ENCODE data around the gene SPTAN1.
A peak's percentile ranks its signal among the peaks of the same experiment; 100 is the strongest.

Gene SPTAN1

GRCh38 chr9:128607642-128608350 is 55.4 kb downstream of the SPTAN1 start:
- peak; percentile 25 for DNase-seq (ENCODE audit: low read depth)

GRCh38 chr9:128610897-128611296 is 58.5 kb downstream of the SPTAN1 start:
- no peak for DNase-seq (ENCODE audit: low read depth)

- no peak for DNase-seq (ENCODE audit: low read depth)
Observed at GRCh38 chr9:128611600-128612394, 59.4 kb downstream of the SPTAN1 start.

GRCh38 chr9:128614728-128615127 is 62.3 kb downstream of the SPTAN1 start:
- no peak for DNase-seq (ENCODE audit: low read depth)

GRCh38 chr9:128615571-128615970 is 63.2 kb downstream of the SPTAN1 start:
- no peak for DNase-seq (ENCODE audit: low read depth)

GRCh38 chr9:128617943-128618342 is 65.6 kb downstream of the SPTAN1 start:
- DNase-seq (ENCODE audit: low read depth), result no peak

GRCh38 chr9:128619127-128619526 is 66.7 kb downstream of the SPTAN1 start:
- DNase-seq (ENCODE audit: low read depth), result no peak

GRCh38 chr9:128619779-128620178 is 67.4 kb downstream of the SPTAN1 start:
- no peak for DNase-seq (ENCODE audit: low read depth)

- DNase-seq (ENCODE audit: low read depth), result no peak
Observed at GRCh38 chr9:128621730-128622455, 69.5 kb downstream of the SPTAN1 start.

- DNase-seq (ENCODE audit: low read depth), result no peak
Observed at GRCh38 chr9:128624566-128624965, 72.2 kb downstream of the SPTAN1 start.

- no peak for DNase-seq (ENCODE audit: low read depth)
Observed at GRCh38 chr9:128625391-128626146, 73.2 kb downstream of the SPTAN1 start.

- no peak for DNase-seq (ENCODE audit: low read depth)
Observed at GRCh38 chr9:128626181-128626580, 73.8 kb downstream of the SPTAN1 start.

GRCh38 chr9:128627127-128627715 is 74.8 kb downstream of the SPTAN1 start:
- no peak for DNase-seq (ENCODE audit: low read depth)

GRCh38 chr9:128627906-128628305 is 75.5 kb downstream of the SPTAN1 start:
- no peak for DNase-seq (ENCODE audit: low read depth)

- no peak for DNase-seq (ENCODE audit: low read depth)
Observed at GRCh38 chr9:128628471-128629048, 76.2 kb downstream of the SPTAN1 start.

- no peak for DNase-seq (ENCODE audit: low read depth)
Observed at GRCh38 chr9:128629136-128629535, 76.7 kb downstream of the SPTAN1 start.

GRCh38 chr9:128629852-128630545 is 77.6 kb downstream of the SPTAN1 start:
- DNase-seq (ENCODE audit: low read depth), result no peak

- no peak for DNase-seq (ENCODE audit: low read depth)
Observed at GRCh38 chr9:128631636-128632035, 79.2 kb downstream of the SPTAN1 start.

GRCh38 chr9:128632066-128632465 is 79.7 kb downstream of the SPTAN1 start:
- DNase-seq (ENCODE audit: low read depth), result no peak

GRCh38 chr9:128632486-128632885 is 80.1 kb downstream of the SPTAN1 start:
- no peak for DNase-seq (ENCODE audit: low read depth)

- DNase-seq (ENCODE audit: low read depth), result no peak
Observed at GRCh38 chr9:128633057-128633456, 80.7 kb downstream of the SPTAN1 start.

Measured in stromal cell of bone marrow (primary cell).